Esophagus squamous epithelium (tissue), 4 donors: ENCODE data around the gene ECEL1.

Experiments
- CTCF ChIP-seq, 6 experiments: fragments of 450-650 bp in 4 of 6; fragments of 200-600 bp in 2 of 6; sonication (generic) in 2 of 6; IDR thresholded peaks; one replicate each; pipeline ENCODE4 v1.5.1; 2016 to 2019; ENCODE audit warnings: antibody characterized with exemption in 6 of 6, mild to moderate bottlenecking in 4 of 6, moderate library complexity in 4 of 6
- POLR2A ChIP-seq, 4 donors: fragments of 450-650 bp; IDR thresholded peaks; one replicate each; pipeline ENCODE4 v1.6.1; 2017; ENCODE audit warnings: antibody characterized with exemption in 4 of 4, mild to moderate bottlenecking in 4 of 4, moderate library complexity in 3 of 4

- no peak for TF ChIP-seq CTCF (IDR thresholded peaks at IDR 0.05)
- no peak for TF ChIP-seq POLR2A (IDR thresholded peaks at IDR 0.05)
Measured at GRCh38 chr2:232527905-232528470, 40.4 kb upstream of the ECEL1 start.
